ENCODE measurements around the gene ACOT7.

Gene ACOT7

GRCh38 chr1:6260961-6261614 is 132.5 kb downstream of the ACOT7 start, which contains the start of gene GPR153:
TSS of gene GPR153 (minus strand) at chr1:6261098. CDS start at chr1:6254905, 6,193 bp downstream.
- Mint-ChIP-seq H3K4me3 (peak within 1 kb of the TSS; percentile 44), H3K9me3 (no peaks in the 10 kb centered on the region), H3K4me1 (peaks cover 5% of the 10 kb centered on the region), H3K27ac (no peak within 1 kb of the TSS), H3K36me3 (no peaks in the 10 kb centered on the region)
- peak; percentile 69 for ATAC-seq
- DNase-seq (ENCODE audit: low spot score in 2 of 2): peak; percentile 30 to 67

GRCh38 chr1:6260433-6260934 is 133.1 kb downstream of the ACOT7 start:
- peaks cover 5% of the 10 kb centered on the region for H3K4me1 Mint-ChIP-seq
- DNase-seq (ENCODE audit: low spot score in 2 of 2) (peak in 1 of 2 donors; percentile 67), ATAC-seq (peak; percentile 46)
- no peak overlapping the region for H3K27ac Mint-ChIP-seq
- no peaks in the 10 kb centered on the region for H3K36me3 Mint-ChIP-seq
- H3K4me3 Mint-ChIP-seq: peak overlapping the region; percentile 37
- no peaks in the 10 kb centered on the region for H3K9me3 Mint-ChIP-seq

GRCh38 chr1:6259491-6260362 is 133.8 kb downstream of the ACOT7 start:
- Mint-ChIP-seq H3K4me3 (peak overlapping the region; percentile 37), H3K4me1 (peaks cover 5% of the 10 kb centered on the region), H3K27ac (no peak overlapping the region), H3K36me3 (no peaks in the 10 kb centered on the region), H3K9me3 (no peaks in the 10 kb centered on the region)
- peak; percentile 74 for ATAC-seq
- peak; percentile 65 to 85 for DNase-seq (ENCODE audit: low spot score in 2 of 2)

- Mint-ChIP-seq H3K9me3 (no peaks in the 10 kb centered on the region), H3K27ac (no peak overlapping the region), H3K4me1 (peaks cover 5% of the 10 kb centered on the region), H3K36me3 (no peaks in the 10 kb centered on the region), H3K4me3 (no peak overlapping the region)
- DNase-seq (ENCODE audit: low spot score in 2 of 2) (no peak), ATAC-seq (no peak)
Measured at GRCh38 chr1:6258675-6259074, 134.9 kb downstream of the ACOT7 start.

- Mint-ChIP-seq H3K27ac (no peak overlapping the region), H3K4me1 (peaks cover 5% of the 10 kb centered on the region), H3K9me3 (no peaks in the 10 kb centered on the region), H3K36me3 (no peaks in the 10 kb centered on the region), H3K4me3 (no peak overlapping the region)
- DNase-seq (ENCODE audit: low spot score in 2 of 2): no peak
- ATAC-seq: no peak
Measured at GRCh38 chr1:6257541-6258069, 136.0 kb downstream of the ACOT7 start.

- H3K9me3 Mint-ChIP-seq: no peaks in the 10 kb centered on the region
- no peak for DNase-seq (ENCODE audit: low spot score in 2 of 2)
- no peak for ATAC-seq
- H3K4me1 Mint-ChIP-seq: peaks cover under 1% of the 10 kb centered on the region
- H3K27ac Mint-ChIP-seq: no peak overlapping the region
- no peak overlapping the region for H3K4me3 Mint-ChIP-seq
- no peaks in the 10 kb centered on the region for H3K36me3 Mint-ChIP-seq
Measured at GRCh38 chr1:6256645-6257044, 136.9 kb downstream of the ACOT7 start.

- Mint-ChIP-seq H3K4me3 (no peak overlapping the region), H3K27ac (no peak overlapping the region), H3K9me3 (no peaks in the 10 kb centered on the region), H3K4me1 (no peaks in the 10 kb centered on the region), H3K36me3 (no peaks in the 10 kb centered on the region)
- DNase-seq (ENCODE audit: low spot score in 2 of 2): no peak
- no peak for ATAC-seq
Measured at GRCh38 chr1:6254691-6255090, 138.9 kb downstream of the ACOT7 start.

- Mint-ChIP-seq H3K9me3 (no peaks in the 10 kb centered on the region), H3K4me1 (no peaks in the 10 kb centered on the region), H3K36me3 (no peaks in the 10 kb centered on the region), H3K27ac (no peak overlapping the region), H3K4me3 (no peak overlapping the region)
- no peak for DNase-seq (ENCODE audit: low spot score in 2 of 2)
- no peak for ATAC-seq
Measured at GRCh38 chr1:6253380-6253779, 140.2 kb downstream of the ACOT7 start.

- Mint-ChIP-seq H3K27ac (no peak overlapping the region), H3K4me3 (no peak overlapping the region), H3K4me1 (no peaks in the 10 kb centered on the region), H3K9me3 (no peaks in the 10 kb centered on the region), H3K36me3 (no peaks in the 10 kb centered on the region)
- no peak for ATAC-seq
- no peak for DNase-seq (ENCODE audit: low spot score in 2 of 2)
Measured at GRCh38 chr1:6252374-6252710, 141.2 kb downstream of the ACOT7 start.

GRCh38 chr1:6251681-6252373 is 141.7 kb downstream of the ACOT7 start:
- Mint-ChIP-seq H3K27ac (no peak overlapping the region), H3K36me3 (no peaks in the 10 kb centered on the region), H3K4me3 (no peak overlapping the region), H3K9me3 (no peaks in the 10 kb centered on the region), H3K4me1 (peaks cover under 1% of the 10 kb centered on the region)
- ATAC-seq: no peak
- no peak for DNase-seq (ENCODE audit: low spot score in 2 of 2)

- Mint-ChIP-seq H3K9me3 (no peaks in the 10 kb centered on the region), H3K36me3 (no peaks in the 10 kb centered on the region), H3K4me3 (no peak overlapping the region), H3K4me1 (peaks cover 6% of the 10 kb centered on the region), H3K27ac (no peak overlapping the region)
- DNase-seq (ENCODE audit: low spot score in 2 of 2) (no peak), ATAC-seq (no peak)
Measured at GRCh38 chr1:6251233-6251632, 142.3 kb downstream of the ACOT7 start.

- ATAC-seq (no peak), DNase-seq (ENCODE audit: low spot score in 2 of 2) (peak in 1 of 2 donors; percentile 57)
- Mint-ChIP-seq H3K9me3 (no peaks in the 10 kb centered on the region), H3K4me1 (peaks cover 9% of the 10 kb centered on the region), H3K4me3 (no peak overlapping the region), H3K36me3 (no peaks in the 10 kb centered on the region), H3K27ac (no peak overlapping the region)
Measured at GRCh38 chr1:6249739-6250689, 143.6 kb downstream of the ACOT7 start.

- H3K4me3 Mint-ChIP-seq: peak overlapping the region; percentile 23
- H3K36me3 Mint-ChIP-seq: no peaks in the 10 kb centered on the region
- peaks cover 9% of the 10 kb centered on the region for H3K4me1 Mint-ChIP-seq
- no peak overlapping the region for H3K27ac Mint-ChIP-seq
- no peaks in the 10 kb centered on the region for H3K9me3 Mint-ChIP-seq
- ATAC-seq: no peak
- no peak for DNase-seq (ENCODE audit: low spot score in 2 of 2)
Measured at GRCh38 chr1:6248932-6249738, 144.4 kb downstream of the ACOT7 start.
